ENCODE results near the gene CFAP119. TPM values are rescaled to one million over a fixed set of nuclear protein-coding genes. Genes with fewer than 3 reads are reported as not detected.

Gene CFAP119
- total RNA-seq, 1 donor from 2014 or later: 8.2 TPM

- no peak overlapping the region for H3K4me3 ChIP-seq (ENCODE audit: low read depth, low read length)
- DNase-seq (ENCODE audit: low read depth): no peak
- no peak for TF ChIP-seq CTCF (conservative IDR thresholded peaks at IDR 0.05; ENCODE audit: low read depth, low read length)
Measured at GRCh38 chr16:30750876-30751465, 10.9 kb downstream of the CFAP119 start.

- H3K4me3 ChIP-seq (ENCODE audit: low read depth, low read length): no peak overlapping the region
- TF ChIP-seq CTCF (conservative IDR thresholded peaks at IDR 0.05; ENCODE audit: low read depth, low read length): no peak
- DNase-seq (ENCODE audit: low read depth): no peak
Measured at GRCh38 chr16:30750201-30750600, 11.7 kb downstream of the CFAP119 start.

GRCh38 chr16:30748634-30749445 is 13.0 kb downstream of the CFAP119 start:
- TF ChIP-seq CTCF (conservative IDR thresholded peaks at IDR 0.05; ENCODE audit: low read depth, low read length): no peak
- DNase-seq (ENCODE audit: low read depth): no peak
- H3K4me3 ChIP-seq (ENCODE audit: low read depth, low read length): peak overlapping the region; percentile 76

- peak; percentile 74 for DNase-seq (ENCODE audit: low read depth)
- peak within 1 kb of the TSS; percentile 76 for H3K4me3 ChIP-seq (ENCODE audit: low read depth, low read length)
- no peak for TF ChIP-seq CTCF (conservative IDR thresholded peaks at IDR 0.05; ENCODE audit: low read depth, low read length)
Measured at GRCh38 chr16:30747799-30748633, 13.8 kb downstream of the CFAP119 start, which contains the start of gene PHKG2. TSS of gene PHKG2 (plus strand) at chr16:30748425. CDS start at chr16:30748821, 396 bp downstream.

- no peak for TF ChIP-seq CTCF (conservative IDR thresholded peaks at IDR 0.05; ENCODE audit: low read depth, low read length)
- H3K4me3 ChIP-seq (ENCODE audit: low read depth, low read length): peak overlapping the region; percentile 76
- peak; percentile 26 for DNase-seq (ENCODE audit: low read depth)
Measured at GRCh38 chr16:30747331-30747730, 14.5 kb downstream of the CFAP119 start.

- TF ChIP-seq CTCF (conservative IDR thresholded peaks at IDR 0.05; ENCODE audit: low read depth, low read length): no peak
- no peak overlapping the region for H3K4me3 ChIP-seq (ENCODE audit: low read depth, low read length)
- no peak for DNase-seq (ENCODE audit: low read depth)
Measured at GRCh38 chr16:30746638-30747175, 15.2 kb downstream of the CFAP119 start.

All from epithelial cell of proximal tubule (primary cell).